HepG2 (cell line): ENCODE data around the gene TFEB. TPM values are rescaled to one million over a fixed set of nuclear protein-coding genes. Genes with fewer than 3 reads are reported as not detected.

Experiments
- ADNP ChIP-seq: sonication (generic); formaldehyde crosslinking; IDR thresholded peaks from 2 replicates; pipeline ENCODE4 v1.4.0; 2020; ENCODE audit warnings: missing genetic modification reagents
- DMAP1 ChIP-seq: IDR thresholded peaks from 2 replicates; pipeline ENCODE4 v1.6.1; 2016
- GABPB1 ChIP-seq: IDR thresholded peaks from 2 replicates; pipeline ENCODE4 v1.6.1; 2016; ENCODE audit warnings: mild to moderate bottlenecking, missing genetic modification reagents, moderate library complexity, missing compliant biosample characterization
- PHF8 ChIP-seq: sonication (generic); formaldehyde crosslinking; IDR thresholded peaks from 2 replicates; pipeline ENCODE4 v1.5.0; 2020; ENCODE audit warnings: missing genetic modification reagents
- SOX5 ChIP-seq: IDR thresholded peaks from 2 replicates; pipeline ENCODE4 v1.6.1; 2016; ENCODE audit warnings: borderline replicate concordance
- TBX2 ChIP-seq: sonication (generic); formaldehyde crosslinking; IDR thresholded peaks from 2 replicates; pipeline ENCODE4 v1.5.0; 2020; ENCODE audit warnings: missing genetic modification reagents, mild to moderate bottlenecking, borderline replicate concordance
- TEAD3 ChIP-seq: optimal IDR thresholded peaks from 2 replicates; pipeline ENCODE3; 2016; ENCODE audit warnings: borderline replicate concordance
- YEATS2 ChIP-seq: sonication (generic); formaldehyde crosslinking; IDR thresholded peaks from 2 replicates; pipeline ENCODE4 v1.4.0; 2020; ENCODE audit warnings: missing genetic modification reagents, borderline replicate concordance
- ZC3H4 ChIP-seq: sonication (generic); formaldehyde crosslinking; IDR thresholded peaks from 2 replicates; pipeline ENCODE4 v1.4.0; 2020; ENCODE audit warnings: missing genetic modification reagents, borderline replicate concordance
- ZNF143 ChIP-seq: sonication (generic); formaldehyde crosslinking; IDR thresholded peaks from 2 replicates; pipeline ENCODE4 v1.4.0; 2020; ENCODE audit warnings: missing genetic modification reagents
- ZNF614 ChIP-seq: IDR thresholded peaks from 2 replicates; pipeline ENCODE4 v1.6.1; 2018; ENCODE audit warnings: missing biosample characterization, missing genetic modification reagents, inconsistent platforms, borderline replicate concordance
- ZNF878 ChIP-seq: sonication (generic); formaldehyde crosslinking; IDR thresholded peaks from 2 replicates; pipeline ENCODE4 v1.8.1; 2023; ENCODE audit warnings: mild to moderate bottlenecking, missing genetic modification reagents, moderate library complexity
- polyA plus RNA-seq, 8 experiments: library from polyadenylated mRNA; depleted of rRNA in 3 of 8; stranded (reverse) in 7 of 8; unstranded in 1 of 8; fragments of >200 nt; fragmentation: Illumina TruSeq in 4 of 8; extraction: Trizol in 4 of 8; gene quantifications; 2 replicates each; pipeline versions ENCODE4 v1.2.1 to v1.2.3, GENCODE V29; 2011 to 2016; ENCODE audit warnings: low read depth in 4 of 8, missing spikeins in 1 of 8, mixed read lengths in 1 of 8; ENCODE audit not compliant: insufficient read depth in 1 of 8
- total RNA-seq, 5 experiments: library from RNA; depleted of rRNA; stranded (reverse); fragments of >200 nt; fragmentation: Illumina TruSeq; extraction: Trizol; gene quantifications; 2 replicates each; pipeline ENCODE4 v1.2.3, GENCODE V29; 2016; ENCODE audit warnings: low read depth in 1 of 5
- TF ChIP-seq, protein P1 (sequence below): sonication (generic); formaldehyde crosslinking; IDR thresholded peaks from 2 replicates; pipeline ENCODE4 v1.4.0; 2020; ENCODE audit warnings: missing genetic modification reagents
- TF ChIP-seq, protein P2 (sequence below): sonication (generic); formaldehyde crosslinking; IDR thresholded peaks from 2 replicates; pipeline ENCODE4 v1.4.0; 2020; ENCODE audit warnings: mild to moderate bottlenecking, low read depth, missing genetic modification reagents
- TF ChIP-seq, protein P3 (sequence below): sonication (generic); formaldehyde crosslinking; IDR thresholded peaks from 2 replicates; pipeline ENCODE4 v1.8.1; 2023; ENCODE audit warnings: mild to moderate bottlenecking, missing genetic modification reagents
- TF ChIP-seq, protein P4 (sequence below): sonication (generic); formaldehyde crosslinking; IDR thresholded peaks from 2 replicates; pipeline ENCODE4 v1.8.1; 2023; ENCODE audit warnings: missing genetic modification reagents, inconsistent platforms, borderline replicate concordance
- TF ChIP-seq, protein P5 (sequence below): IDR thresholded peaks from 2 replicates; pipeline ENCODE4 v1.4.0; 2020; ENCODE audit warnings: mild to moderate bottlenecking, missing genetic modification reagents
- TF ChIP-seq, protein P6 (sequence below): sonication (generic); formaldehyde crosslinking; conservative IDR thresholded peaks from 2 replicates; pipeline ENCODE4 v1.8.0; 2022; ENCODE audit warnings: missing genetic modification reagents

TFEB gene
- total and polyA plus RNA-seq, 2 of the 13 experiments (the other 11 are each of a cell fraction or from before 2014, with no cell fraction given) = 13.3 to 18.7 TPM

DNA sequence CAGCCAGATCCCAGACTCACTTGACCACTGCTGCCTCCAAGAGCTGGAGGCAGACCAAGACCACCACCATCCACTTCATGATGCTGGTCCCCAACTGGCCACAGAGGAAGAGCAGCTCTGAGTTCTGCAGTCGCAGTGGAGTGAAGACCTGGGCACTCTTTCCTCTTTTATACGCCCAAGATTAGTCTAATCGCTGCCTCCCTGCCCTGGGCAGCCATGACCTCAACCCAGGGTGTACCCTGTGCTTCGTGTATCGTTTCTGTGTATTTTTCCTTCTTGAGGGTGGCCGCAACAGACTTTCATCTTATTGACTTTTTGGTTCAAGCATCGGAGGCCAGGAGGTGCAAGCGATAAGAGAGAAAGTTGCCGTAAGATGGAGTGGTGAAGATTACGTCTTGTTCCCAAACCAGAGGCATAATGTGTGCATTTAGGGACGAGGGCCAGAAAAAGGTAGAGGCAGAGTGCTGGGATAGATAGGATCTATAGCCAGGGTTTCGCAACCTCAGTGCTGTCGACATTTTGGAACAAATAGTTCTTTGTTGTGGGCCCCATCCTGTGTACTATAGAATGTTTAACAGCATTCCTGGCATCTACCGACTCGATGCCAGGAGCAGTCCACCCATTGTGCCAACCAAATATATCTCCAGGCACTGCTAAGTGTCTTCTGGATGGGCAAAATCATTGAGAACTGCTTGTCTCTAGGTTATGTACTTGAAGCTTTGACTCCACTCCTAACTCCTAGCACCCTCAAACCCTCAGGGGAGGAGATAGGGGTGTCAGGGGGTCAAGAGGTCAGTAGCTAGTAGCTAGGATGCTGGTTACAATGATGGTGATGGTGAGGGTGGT, 12.1 kb upstream of the TFEB start, which contains the start of gene PGC (continued):
- TF ChIP-seq, protein P1, sequence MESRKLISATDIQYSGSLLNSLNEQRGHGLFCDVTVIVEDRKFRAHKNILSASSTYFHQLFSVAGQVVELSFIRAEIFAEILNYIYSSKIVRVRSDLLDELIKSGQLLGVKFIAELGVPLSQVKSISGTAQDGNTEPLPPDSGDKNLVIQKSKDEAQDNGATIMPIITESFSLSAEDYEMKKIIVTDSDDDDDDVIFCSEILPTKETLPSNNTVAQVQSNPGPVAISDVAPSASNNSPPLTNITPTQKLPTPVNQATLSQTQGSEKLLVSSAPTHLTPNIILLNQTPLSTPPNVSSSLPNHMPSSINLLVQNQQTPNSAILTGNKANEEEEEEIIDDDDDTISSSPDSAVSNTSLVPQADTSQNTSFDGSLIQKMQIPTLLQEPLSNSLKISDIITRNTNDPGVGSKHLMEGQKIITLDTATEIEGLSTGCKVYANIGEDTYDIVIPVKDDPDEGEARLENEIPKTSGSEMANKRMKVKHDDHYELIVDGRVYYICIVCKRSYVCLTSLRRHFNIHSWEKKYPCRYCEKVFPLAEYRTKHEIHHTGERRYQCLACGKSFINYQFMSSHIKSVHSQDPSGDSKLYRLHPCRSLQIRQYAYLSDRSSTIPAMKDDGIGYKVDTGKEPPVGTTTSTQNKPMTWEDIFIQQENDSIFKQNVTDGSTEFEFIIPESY (CRISPR knock-in tag) = peak; percentile 78
- TF ChIP-seq ZNF878 (CRISPR knock-in tag) (no peak; the same call in 1 of the 2 replicates), GABPB1 (CRISPR knock-in tag) (0 out of 2 replicates have a peak, but pooled peaks have one; percentile 23), TEAD3 (CRISPR knock-in tag) (peak; percentile 96), DMAP1 (CRISPR knock-in tag) (peak; percentile 77; the same call in 1 of the 2 replicates), ZNF614 (CRISPR knock-in tag) (no peak; the same call in 1 of the 2 replicates), ZNF143 (CRISPR knock-in tag) (peak; percentile 66), ZC3H4 (CRISPR knock-in tag) (peak; percentile 79; the same call in 1 of the 2 replicates), ADNP (CRISPR knock-in tag) (no peak), SOX5 (CRISPR knock-in tag) (peak; percentile 93), PHF8 (no peak), TBX2 (CRISPR knock-in tag) (peak; percentile 95), YEATS2 (CRISPR knock-in tag) (no peak; the same call in 1 of the 2 replicates)
- TF ChIP-seq, protein P2, sequence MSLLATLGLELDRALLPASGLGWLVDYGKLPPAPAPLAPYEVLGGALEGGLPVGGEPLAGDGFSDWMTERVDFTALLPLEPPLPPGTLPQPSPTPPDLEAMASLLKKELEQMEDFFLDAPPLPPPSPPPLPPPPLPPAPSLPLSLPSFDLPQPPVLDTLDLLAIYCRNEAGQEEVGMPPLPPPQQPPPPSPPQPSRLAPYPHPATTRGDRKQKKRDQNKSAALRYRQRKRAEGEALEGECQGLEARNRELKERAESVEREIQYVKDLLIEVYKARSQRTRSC (CRISPR knock-in tag) = no peak
- TF ChIP-seq, protein P3, sequence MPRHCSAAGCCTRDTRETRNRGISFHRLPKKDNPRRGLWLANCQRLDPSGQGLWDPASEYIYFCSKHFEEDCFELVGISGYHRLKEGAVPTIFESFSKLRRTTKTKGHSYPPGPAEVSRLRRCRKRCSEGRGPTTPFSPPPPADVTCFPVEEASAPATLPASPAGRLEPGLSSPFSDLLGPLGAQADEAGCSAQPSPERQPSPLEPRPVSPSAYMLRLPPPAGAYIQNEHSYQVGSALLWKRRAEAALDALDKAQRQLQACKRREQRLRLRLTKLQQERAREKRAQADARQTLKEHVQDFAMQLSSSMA (CRISPR knock-in tag) = no peak
- TF ChIP-seq, protein P4, sequence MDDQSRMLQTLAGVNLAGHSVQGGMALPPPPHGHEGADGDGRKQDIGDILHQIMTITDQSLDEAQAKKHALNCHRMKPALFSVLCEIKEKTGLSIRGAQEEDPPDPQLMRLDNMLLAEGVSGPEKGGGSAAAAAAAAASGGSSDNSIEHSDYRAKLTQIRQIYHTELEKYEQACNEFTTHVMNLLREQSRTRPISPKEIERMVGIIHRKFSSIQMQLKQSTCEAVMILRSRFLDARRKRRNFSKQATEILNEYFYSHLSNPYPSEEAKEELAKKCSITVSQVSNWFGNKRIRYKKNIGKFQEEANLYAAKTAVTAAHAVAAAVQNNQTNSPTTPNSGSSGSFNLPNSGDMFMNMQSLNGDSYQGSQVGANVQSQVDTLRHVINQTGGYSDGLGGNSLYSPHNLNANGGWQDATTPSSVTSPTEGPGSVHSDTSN (CRISPR knock-in tag) = no peak
- TF ChIP-seq, protein P5, sequence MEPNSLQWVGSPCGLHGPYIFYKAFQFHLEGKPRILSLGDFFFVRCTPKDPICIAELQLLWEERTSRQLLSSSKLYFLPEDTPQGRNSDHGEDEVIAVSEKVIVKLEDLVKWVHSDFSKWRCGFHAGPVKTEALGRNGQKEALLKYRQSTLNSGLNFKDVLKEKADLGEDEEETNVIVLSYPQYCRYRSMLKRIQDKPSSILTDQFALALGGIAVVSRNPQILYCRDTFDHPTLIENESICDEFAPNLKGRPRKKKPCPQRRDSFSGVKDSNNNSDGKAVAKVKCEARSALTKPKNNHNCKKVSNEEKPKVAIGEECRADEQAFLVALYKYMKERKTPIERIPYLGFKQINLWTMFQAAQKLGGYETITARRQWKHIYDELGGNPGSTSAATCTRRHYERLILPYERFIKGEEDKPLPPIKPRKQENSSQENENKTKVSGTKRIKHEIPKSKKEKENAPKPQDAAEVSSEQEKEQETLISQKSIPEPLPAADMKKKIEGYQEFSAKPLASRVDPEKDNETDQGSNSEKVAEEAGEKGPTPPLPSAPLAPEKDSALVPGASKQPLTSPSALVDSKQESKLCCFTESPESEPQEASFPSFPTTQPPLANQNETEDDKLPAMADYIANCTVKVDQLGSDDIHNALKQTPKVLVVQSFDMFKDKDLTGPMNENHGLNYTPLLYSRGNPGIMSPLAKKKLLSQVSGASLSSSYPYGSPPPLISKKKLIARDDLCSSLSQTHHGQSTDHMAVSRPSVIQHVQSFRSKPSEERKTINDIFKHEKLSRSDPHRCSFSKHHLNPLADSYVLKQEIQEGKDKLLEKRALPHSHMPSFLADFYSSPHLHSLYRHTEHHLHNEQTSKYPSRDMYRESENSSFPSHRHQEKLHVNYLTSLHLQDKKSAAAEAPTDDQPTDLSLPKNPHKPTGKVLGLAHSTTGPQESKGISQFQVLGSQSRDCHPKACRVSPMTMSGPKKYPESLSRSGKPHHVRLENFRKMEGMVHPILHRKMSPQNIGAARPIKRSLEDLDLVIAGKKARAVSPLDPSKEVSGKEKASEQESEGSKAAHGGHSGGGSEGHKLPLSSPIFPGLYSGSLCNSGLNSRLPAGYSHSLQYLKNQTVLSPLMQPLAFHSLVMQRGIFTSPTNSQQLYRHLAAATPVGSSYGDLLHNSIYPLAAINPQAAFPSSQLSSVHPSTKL (CRISPR knock-in tag) = peak; percentile 93
- TF ChIP-seq, protein P6, sequence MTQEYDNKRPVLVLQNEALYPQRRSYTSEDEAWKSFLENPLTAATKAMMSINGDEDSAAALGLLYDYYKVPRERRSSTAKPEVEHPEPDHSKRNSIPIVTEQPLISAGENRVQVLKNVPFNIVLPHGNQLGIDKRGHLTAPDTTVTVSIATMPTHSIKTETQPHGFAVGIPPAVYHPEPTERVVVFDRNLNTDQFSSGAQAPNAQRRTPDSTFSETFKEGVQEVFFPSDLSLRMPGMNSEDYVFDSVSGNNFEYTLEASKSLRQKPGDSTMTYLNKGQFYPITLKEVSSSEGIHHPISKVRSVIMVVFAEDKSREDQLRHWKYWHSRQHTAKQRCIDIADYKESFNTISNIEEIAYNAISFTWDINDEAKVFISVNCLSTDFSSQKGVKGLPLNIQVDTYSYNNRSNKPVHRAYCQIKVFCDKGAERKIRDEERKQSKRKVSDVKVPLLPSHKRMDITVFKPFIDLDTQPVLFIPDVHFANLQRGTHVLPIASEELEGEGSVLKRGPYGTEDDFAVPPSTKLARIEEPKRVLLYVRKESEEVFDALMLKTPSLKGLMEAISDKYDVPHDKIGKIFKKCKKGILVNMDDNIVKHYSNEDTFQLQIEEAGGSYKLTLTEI (CRISPR knock-in tag) = no peak
